T-helper 22 cell (primary cell): ENCODE results near the gene IL6R.
"Not testable (repeated sequence)": the region's sequence is repeated elsewhere in the genome, so short reads cannot be mapped to it uniquely, and the experiment has no call there.

ENCODE experiments used
- DNase-seq: peaks from one replicate; pipeline ENCODE4 v3.0.0-alpha.2; 2020; ENCODE audit warnings: low read depth

Gene IL6R

GRCh38 chr1:154483941-154484803 is 79.0 kb downstream of the IL6R start:
- no peak for DNase-seq

GRCh38 chr1:154485106-154485505 is 80.0 kb downstream of the IL6R start:
- no peak for DNase-seq

GRCh38 chr1:154485910-154486496 is 80.9 kb downstream of the IL6R start:
- DNase-seq: no peak

GRCh38 chr1:154486756-154487155 is 81.6 kb downstream of the IL6R start:
- DNase-seq: not testable (repeated sequence)

GRCh38 chr1:154488922-154489321 is 83.8 kb downstream of the IL6R start:
- DNase-seq: no peak

- DNase-seq: no peak
Measured at GRCh38 chr1:154489695-154490274, 84.6 kb downstream of the IL6R start.

- DNase-seq: no peak
Measured at GRCh38 chr1:154490317-154490716, 85.2 kb downstream of the IL6R start.

- no peak for DNase-seq
Measured at GRCh38 chr1:154492115-154492514, 87.0 kb downstream of the IL6R start.

- DNase-seq: no peak
Measured at GRCh38 chr1:154493276-154493675, 88.1 kb downstream of the IL6R start.

GRCh38 chr1:154495496-154496273 is 90.5 kb downstream of the IL6R start:
- no peak for DNase-seq

GRCh38 chr1:154496383-154496782 is 91.2 kb downstream of the IL6R start:
- no peak for DNase-seq

GRCh38 chr1:154497026-154497806 is 92.1 kb downstream of the IL6R start:
- DNase-seq: no peak

GRCh38 chr1:154499446-154499845 is 94.3 kb downstream of the IL6R start:
- DNase-seq: no peak

GRCh38 chr1:154500533-154500932 is 95.4 kb downstream of the IL6R start:
- no peak for DNase-seq

- DNase-seq: no peak
Measured at GRCh38 chr1:154501423-154502065, 96.4 kb downstream of the IL6R start.

- no peak for DNase-seq
Measured at GRCh38 chr1:154502066-154502743, 97.1 kb downstream of the IL6R start, which contains the start of the genes SHE and TDRD10. Gene SHE, minus strand, starts transcription at chr1:154502412. Its CDS starts 386 bp downstream, at chr1:154502026. Gene TDRD10, plus strand, starts transcription at chr1:154502219. Its CDS starts 4,685 bp downstream, at chr1:154506904.

GRCh38 chr1:154502744-154503115 is 97.6 kb downstream of the IL6R start:
- DNase-seq: no peak

GRCh38 chr1:154503898-154504297 is 98.8 kb downstream of the IL6R start:
- DNase-seq: no peak

GRCh38 chr1:154512760-154513159 is 107.6 kb downstream of the IL6R start:
- DNase-seq: no peak

GRCh38 chr1:154514066-154514553 is 109.0 kb downstream of the IL6R start:
- no peak for DNase-seq
